T-helper 1 cell treated with Interleukin-12 subunit alpha and Interleukin-12 subunit beta and Interleukin-4 antibody, amounts not matched to agents 30 ng/mL and 1 ng/mL, for 36 hours (primary cell): ENCODE measurements around the gene SLCO3A1. TPM values are rescaled to one million over a fixed set of nuclear protein-coding genes. Genes with fewer than 3 reads are reported as not detected.

Experiments used
- intact Hi-C: fragments of 100-400 bp; cut with micrococcal nuclease; formaldehyde crosslinking; loops from one replicate; pipeline ENCODE4 v1.15.1; 2024
- total RNA-seq: library from RNA; stranded (reverse); gene quantifications from 2 replicates; pipeline ENCODE4 v1.2.3, GENCODE V29; 2022

Gene SLCO3A1
- total RNA-seq, 1 donor from 2014 or later, result 35.2 TPM

DNA sequence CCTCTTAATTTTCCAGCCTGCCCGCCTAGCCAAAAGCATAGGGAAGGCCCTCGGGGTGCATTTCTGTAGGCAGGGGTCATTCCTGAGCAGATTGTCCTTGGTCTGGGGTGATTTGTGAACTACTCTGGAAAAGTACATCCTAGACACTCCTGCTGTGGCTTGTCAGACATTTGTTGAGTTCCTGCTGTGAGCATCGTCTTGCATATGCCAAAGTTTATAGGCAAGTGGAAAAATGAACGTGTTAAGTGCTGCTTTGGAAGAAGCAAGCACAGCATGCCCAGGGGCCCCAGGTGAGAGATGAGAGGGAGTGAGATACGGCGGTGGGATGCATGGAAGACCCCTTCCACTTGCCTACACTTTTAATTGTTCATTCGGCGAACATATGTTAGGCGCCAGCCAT is 302.4 kb downstream of the SLCO3A1 start:
- intact Hi-C loops, result no loop called here

DNA sequence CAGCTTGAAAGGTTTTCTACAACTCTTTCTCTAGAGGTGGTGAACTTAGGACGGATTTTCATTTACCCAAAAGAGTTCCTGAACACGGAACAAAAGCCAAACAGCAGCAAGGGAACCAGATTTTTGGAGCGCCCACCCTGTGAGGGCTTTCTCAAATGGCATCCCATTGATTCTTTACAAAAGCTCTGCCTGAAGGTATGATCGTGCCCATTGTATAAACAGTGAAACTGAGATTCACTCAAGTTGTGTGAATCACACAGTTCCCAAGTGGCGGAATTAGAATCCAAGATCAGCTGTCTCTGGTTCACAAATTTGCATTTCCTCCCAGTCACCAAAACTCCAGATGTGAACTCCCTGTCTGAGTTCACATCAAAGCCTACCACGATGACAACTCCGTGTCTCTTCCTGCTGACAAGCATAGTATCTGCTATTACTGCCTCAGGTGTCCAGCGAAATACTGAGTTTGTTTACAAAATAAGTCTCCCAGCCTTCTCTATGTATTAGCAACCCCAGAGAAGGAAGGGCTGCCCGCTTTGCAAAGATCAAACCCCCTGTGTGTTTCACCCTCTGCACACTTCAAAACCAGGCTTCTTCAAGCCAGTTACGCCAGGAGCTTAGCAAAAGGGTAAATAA is 304.3 kb downstream of the SLCO3A1 start:
- intact Hi-C loops, result no loop called here

DNA sequence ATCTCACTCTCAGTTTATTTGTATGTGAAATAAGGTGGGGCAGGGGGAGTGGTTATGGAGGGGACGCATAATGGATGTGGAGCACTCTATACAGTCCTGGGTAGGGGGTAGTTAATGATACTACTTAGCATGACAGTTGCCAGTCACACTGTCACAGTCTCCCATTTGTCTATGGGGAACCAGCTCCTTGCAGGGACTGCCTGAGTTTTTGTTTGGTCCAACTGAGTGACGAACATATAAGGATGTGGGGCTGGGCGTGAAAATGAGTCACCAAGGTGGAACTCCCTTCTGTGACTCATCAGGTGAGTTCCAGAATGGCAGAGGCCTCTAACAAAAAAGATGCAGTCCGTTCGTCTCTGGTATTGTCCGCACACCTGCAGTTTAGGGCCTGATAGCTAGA is 304.9 kb downstream of the SLCO3A1 start:
- intact Hi-C loops, result no loop called here

DNA sequence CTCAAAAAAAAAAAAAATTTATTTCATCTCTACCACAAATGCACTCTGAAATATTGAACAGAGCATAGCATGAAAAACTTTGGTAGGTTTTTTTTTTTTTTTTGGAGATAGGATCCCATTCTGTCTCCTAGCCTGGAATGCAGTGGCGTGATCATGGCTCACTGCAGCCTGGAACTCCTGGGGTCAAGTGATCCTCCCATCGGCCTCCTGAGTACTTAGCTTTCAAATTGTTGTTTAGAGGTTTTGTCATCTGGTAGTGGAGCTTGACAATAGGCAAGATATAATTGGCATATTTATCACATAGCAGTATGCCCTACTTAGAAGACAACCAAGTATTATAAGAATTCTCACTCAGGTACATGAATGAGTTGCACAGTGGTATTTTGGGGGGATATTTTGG is 306.0 kb downstream of the SLCO3A1 start:
- intact Hi-C loops, result no loop called here

GRCh38 chr15:92159906-92160841 is 306.7 kb downstream of the SLCO3A1 start:
- intact Hi-C loops, result no loop called here

DNA sequence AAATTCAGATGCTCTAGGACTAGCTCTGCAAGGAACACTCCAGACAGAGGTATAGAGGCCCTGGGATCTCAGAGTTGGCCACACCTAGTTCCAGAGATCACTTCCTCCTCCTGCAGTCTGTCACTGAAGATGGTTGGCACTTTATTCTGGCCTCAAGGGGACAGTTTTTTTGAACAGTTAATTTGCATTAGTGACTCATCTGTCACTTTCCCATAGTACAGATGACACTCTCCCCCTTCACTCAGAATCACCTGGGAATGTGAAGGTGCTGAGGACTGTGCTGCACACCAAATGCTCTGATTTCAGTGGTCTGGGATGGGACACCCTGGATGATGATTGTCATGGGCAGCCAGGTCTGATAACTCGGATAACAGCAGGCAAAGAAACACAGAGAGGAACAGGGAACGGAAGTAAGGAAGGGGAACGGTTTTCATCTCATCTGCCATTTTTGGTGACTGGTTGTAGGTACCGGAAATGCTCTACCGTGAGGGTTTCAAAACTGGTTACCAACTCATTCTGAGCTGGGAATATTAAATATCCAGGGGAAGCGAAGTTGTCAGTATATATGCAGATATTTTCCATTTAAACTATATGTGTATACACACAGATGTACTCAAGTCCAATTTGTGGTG is 307.6 kb downstream of the SLCO3A1 start:
- intact Hi-C loops, result no loop called here

GRCh38 chr15:92162657-92163056 is 309.1 kb downstream of the SLCO3A1 start:
- intact Hi-C loops, result no loop called here

DNA sequence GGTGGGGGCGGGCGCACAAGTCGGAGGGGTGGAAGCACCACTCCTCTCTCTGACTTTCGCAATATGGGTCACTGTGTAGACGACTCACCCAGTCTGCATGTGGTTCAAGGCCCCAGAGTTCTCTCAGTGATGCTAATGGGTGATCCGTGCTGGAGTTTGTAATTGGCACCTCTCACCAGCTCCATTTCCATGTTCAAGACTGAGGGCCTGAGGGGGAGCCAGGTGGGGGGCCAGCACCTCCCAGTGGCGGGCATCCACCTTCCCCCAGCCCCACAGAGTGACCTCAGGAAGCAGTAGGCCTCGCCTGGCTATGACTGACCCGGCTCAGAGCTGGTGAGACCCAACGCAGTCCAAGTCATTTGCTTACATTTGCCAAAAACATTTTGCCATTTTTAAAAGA is 310.1 kb downstream of the SLCO3A1 start:
- intact Hi-C loops, result no loop called here

GRCh38 chr15:92164327-92165000 is 311.0 kb downstream of the SLCO3A1 start:
- intact Hi-C loops, result no loop called here

DNA sequence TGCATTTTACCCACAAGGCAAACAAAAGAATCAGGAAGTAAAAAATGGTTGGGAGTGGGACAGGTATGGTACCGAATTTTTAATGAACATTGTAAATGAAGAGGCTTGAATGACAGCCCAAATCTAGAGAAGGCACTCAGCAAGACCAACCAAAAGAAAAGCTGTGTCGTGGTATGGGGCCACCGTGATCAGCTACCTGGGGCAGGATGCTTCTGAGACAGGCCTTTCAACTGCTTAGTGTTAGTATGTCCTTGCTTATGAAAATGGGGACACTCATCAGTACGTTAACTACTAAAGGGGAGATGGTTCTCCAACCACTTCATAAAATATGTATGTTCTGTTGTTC is 311.5 kb downstream of the SLCO3A1 start:
- intact Hi-C loops, result no loop called here

DNA sequence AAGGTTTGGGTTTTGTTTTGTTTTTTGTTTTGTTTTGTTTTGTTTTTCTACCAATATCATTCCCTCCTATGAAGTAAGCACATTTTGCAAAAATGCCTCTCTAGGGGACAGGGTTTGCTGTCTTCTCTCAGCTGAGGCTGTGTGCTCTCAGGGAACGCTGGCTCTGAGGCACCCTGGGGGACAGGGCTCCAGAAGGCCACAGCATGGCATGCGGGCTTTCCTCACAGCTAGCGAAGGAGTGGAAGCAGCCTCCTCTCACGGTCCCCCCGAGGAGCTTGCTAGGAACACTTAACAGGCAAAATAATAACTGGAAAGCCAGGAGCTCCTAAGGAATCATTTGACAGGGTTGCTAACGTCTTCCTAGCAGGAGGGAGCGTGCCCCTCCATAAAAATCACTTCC is 312.5 kb downstream of the SLCO3A1 start:
- intact Hi-C loops, result no loop called here

DNA sequence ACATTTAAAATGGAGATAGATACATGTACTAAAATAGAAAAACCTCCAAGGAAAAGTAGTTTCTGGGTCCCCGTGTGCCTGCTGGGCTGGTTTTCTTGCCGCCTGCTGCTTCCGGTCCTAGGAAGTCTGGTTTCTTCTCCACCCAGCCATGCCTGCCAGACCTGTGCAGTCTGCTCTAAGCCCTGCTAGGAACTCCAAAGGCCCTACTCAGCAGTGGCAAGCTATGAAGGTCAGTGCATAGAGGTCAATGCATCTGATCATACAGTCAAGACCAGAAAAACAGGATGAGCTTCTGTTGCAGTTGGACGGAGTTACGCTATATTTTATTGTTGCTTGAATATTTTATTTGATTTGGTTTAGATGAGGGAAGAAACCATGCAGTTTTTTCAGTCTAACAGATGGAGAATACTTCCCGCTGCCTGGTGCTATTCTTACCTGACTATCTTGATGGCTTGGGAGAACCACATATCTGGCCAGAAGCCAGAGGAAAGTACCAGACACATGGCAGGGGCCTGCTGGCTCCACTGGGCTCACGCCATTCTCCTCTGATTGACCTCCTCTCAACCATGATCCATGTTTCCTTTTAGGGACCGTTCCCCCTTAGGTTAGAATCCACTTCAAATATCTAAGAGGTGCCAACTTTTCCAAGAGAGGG is 313.4 kb downstream of the SLCO3A1 start:
- intact Hi-C loops, result no loop called here

DNA sequence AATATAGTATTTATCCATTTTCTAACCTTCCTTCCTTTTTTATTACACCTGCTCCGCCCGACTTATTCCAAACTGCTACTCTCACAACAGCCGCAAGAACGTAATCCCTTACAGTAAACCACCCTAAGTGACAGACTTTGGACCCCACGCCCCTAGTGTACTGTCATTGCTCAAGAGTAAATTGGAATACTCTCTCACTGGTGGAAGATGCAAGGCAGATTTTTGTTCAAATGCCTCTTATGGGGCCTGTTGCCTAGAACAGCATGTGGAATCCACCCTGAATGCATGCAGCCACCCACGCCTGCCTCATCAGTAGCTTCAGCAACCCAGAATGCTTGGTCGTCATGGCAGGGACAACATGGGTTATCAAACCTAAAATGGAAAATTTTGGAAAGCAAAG is 313.9 kb downstream of the SLCO3A1 start:
- intact Hi-C loops, result no loop called here

DNA sequence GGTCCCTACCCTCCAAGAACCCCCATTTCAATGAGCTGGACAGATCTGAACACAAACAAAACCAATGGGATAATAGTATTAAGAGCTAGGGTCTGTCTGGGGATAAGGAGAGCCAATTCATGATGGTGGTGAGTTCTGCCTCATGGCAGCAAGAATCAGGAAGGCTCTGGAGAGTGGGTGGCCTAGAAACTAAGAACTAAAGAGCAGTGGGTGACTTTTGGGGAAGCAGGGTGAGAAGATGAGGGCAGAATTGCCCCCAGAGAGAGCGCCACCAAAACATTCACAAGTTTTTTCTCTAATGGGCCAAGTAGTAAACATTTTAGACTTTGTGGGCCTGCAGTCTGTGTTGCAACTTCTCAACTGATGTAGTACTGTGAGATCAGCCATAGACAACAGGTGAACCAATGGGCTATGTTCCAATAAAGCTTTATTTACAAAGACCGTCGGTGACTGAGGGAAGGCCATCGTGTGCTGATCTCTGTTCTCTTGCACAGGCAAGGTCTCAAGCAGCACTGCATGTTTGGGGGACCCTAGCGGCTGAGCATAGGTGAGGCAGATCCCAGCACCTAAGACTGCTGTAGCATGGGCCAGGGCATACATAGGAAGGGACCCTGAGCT is 314.7 kb downstream of the SLCO3A1 start:
- intact Hi-C loops, result no loop called here

DNA sequence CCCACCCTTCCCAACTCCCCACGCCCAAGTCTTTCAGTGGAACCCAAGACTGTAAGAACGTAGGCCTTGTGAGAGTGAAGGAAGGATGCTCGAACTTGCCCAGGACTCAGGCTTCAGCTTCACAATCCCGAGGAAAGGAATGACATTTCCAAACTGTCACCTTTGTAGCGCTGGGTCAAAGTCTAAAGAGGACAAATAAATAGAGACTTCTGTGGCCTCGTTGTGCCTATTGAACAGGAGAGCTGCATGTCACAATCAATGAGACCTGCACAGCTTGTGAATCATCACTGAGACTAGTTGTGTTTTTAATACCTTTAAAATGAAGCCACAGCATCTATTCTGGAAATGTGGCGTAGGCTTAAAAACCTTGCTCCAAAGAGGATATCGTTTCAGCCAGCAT is 317.4 kb downstream of the SLCO3A1 start:
- intact Hi-C loops, result no loop called here

DNA sequence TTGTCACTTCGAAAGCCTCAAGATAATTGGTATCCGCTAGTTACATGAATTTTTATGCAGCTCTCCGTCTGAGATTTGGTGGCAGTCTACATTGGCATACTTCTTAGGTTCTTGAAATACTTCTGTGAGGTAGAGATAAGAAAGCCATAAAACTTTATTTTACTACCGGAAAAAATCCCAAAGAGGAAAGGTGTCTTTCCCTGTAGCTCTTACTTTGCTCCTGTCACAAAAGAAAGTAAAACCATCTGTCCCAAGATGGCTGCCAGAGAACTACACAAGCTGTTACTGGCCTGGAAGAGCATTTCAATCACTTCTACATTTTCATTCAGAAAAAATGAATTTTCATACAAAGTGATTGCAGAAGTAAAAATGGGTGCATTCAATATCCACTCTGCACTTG is 325.4 kb downstream of the SLCO3A1 start:
- intact Hi-C loops, result no loop called here

DNA sequence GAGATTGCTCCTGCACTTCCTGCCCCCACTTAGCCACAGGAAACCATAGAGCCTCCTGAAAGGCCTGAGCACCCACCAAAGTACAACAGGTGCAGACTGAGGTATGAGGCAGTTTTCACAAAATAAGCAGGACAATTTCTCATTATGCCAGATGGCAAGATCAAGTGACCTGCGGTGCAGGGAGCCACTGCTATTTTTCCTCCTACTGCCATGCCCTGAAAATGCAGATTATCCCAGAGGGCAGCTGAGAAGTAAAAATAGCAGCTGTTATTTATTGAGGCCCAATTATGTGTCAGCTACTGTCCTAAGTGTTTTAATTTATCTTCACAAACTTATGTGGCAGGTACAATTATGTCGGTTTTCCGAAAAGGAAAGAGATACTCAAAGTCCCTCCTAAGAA is 330.6 kb downstream of the SLCO3A1 start:
- intact Hi-C loops, result no loop called here

- intact Hi-C loops, result no loop called here
Observed at GRCh38 chr15:92184679-92185230, 331.2 kb downstream of the SLCO3A1 start.

- intact Hi-C loops, result no loop called here
Observed at GRCh38 chr15:92187975-92188374, 334.5 kb downstream of the SLCO3A1 start.

- intact Hi-C loops, result no loop called here
Observed at GRCh38 chr15:92189166-92189565, 335.7 kb downstream of the SLCO3A1 start.

DNA sequence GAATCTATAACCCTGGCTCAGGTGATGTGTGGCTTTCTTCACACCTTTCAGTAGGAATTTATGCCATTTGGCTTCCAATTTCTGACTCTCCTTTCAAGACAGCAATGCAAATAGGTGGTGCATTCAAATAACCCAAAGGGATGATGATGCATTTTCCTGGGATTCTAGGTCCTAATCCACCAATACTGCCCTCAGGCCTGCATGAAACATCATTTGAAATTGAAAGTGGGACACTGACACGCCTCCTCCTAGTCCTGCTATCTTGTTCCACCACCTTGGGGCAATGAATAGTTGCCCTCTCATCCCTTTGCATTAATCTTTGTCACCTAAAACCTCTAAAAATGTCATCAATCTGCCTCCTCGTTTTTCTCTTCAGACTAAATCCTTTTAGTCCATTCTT is 341.7 kb downstream of the SLCO3A1 start:
- intact Hi-C loops, result no loop called here
